IMR-90 (cell line): ENCODE results near the gene OSCP1.

ENCODE experiments used
- CEBPB ChIP-seq: IDR thresholded peaks from 2 replicates; pipeline ENCODE4 v1.6.1; 2012; ENCODE audit warnings: low read depth, low read length, improper control_type of control experiment
- CHD1 ChIP-seq: IDR thresholded peaks from 2 replicates; pipeline ENCODE4 v1.6.1; 2012; ENCODE audit warnings: low read depth, low read length, improper control_type of control experiment
- FOS ChIP-seq: fragments of 150-350 bp; IDR thresholded peaks from 2 replicates; pipeline ENCODE4 v1.6.1; 2016; ENCODE audit warnings: low read depth, low read length
- MAZ ChIP-seq: IDR thresholded peaks from 2 replicates; pipeline ENCODE4 v1.6.1; 2012; ENCODE audit warnings: low read depth, mild to moderate bottlenecking, low read length, improper control_type of control experiment, moderate library complexity, borderline replicate concordance
- MXI1 ChIP-seq: IDR thresholded peaks from 2 replicates; pipeline ENCODE4 v1.6.1; 2012; ENCODE audit warnings: low read depth, mild to moderate bottlenecking, low read length, moderate library complexity, borderline replicate concordance
- POLR2A ChIP-seq: IDR thresholded peaks from 2 replicates; pipeline ENCODE4 v1.6.1; 2012; ENCODE audit warnings: mild to moderate bottlenecking, low read depth, low read length
- RAD21 ChIP-seq: IDR thresholded peaks from 2 replicates; pipeline ENCODE4 v1.6.1; 2012; ENCODE audit warnings: low read length, improper control_type of control experiment
- RFX5 ChIP-seq: IDR thresholded peaks from 2 replicates; pipeline ENCODE4 v1.8.0; 2012; ENCODE audit warnings: low read depth, mild to moderate bottlenecking, low read length, moderate library complexity
- SMC3 ChIP-seq: fragments of 150-350 bp; IDR thresholded peaks from 2 replicates; pipeline ENCODE4 v1.6.1; 2016; ENCODE audit warnings: low read depth, mild to moderate bottlenecking, antibody characterized with exemption, low read length, moderate library complexity
- TF ChIP-seq, protein P1 (sequence below): fragments of 150-350 bp; IDR thresholded peaks from 2 replicates; pipeline ENCODE4 v1.6.1; 2017; ENCODE audit warnings: mild to moderate bottlenecking, antibody characterized with exemption, low read length, low read depth
- TF ChIP-seq, protein P2 (sequence below): conservative IDR thresholded peaks from 2 replicates; pipeline ENCODE4 v1.5.1; 2012; ENCODE audit warnings: mild to moderate bottlenecking, low read depth, low read length, improper control_type of control experiment

DNA sequence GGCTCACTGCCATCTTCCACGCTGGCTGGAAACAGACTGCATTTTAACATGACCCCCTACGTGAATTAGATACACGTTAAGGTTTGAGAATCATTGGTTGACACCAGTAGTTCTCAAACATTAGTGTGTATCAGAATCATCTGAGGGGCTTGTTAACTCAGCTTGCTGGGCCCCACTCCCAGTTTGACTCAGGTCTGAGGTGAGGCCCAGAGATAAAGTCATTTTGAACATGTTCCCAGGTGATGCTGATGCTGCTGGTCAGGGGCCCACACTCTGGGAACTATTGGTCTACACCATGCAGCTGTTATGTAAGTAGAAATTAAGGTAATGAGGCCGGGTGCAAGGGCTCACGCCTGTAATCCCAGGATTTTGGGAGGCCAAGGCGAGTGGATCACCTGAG is 53.9 kb downstream of the OSCP1 start:
- TF ChIP-seq, protein P1, sequence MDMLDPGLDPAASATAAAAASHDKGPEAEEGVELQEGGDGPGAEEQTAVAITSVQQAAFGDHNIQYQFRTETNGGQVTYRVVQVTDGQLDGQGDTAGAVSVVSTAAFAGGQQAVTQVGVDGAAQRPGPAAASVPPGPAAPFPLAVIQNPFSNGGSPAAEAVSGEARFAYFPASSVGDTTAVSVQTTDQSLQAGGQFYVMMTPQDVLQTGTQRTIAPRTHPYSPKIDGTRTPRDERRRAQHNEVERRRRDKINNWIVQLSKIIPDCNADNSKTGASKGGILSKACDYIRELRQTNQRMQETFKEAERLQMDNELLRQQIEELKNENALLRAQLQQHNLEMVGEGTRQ: no peak
- TF ChIP-seq POLR2A: no peak
- TF ChIP-seq, protein P2, sequence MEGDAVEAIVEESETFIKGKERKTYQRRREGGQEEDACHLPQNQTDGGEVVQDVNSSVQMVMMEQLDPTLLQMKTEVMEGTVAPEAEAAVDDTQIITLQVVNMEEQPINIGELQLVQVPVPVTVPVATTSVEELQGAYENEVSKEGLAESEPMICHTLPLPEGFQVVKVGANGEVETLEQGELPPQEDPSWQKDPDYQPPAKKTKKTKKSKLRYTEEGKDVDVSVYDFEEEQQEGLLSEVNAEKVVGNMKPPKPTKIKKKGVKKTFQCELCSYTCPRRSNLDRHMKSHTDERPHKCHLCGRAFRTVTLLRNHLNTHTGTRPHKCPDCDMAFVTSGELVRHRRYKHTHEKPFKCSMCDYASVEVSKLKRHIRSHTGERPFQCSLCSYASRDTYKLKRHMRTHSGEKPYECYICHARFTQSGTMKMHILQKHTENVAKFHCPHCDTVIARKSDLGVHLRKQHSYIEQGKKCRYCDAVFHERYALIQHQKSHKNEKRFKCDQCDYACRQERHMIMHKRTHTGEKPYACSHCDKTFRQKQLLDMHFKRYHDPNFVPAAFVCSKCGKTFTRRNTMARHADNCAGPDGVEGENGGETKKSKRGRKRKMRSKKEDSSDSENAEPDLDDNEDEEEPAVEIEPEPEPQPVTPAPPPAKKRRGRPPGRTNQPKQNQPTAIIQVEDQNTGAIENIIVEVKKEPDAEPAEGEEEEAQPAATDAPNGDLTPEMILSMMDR: no peak
- no peak for TF ChIP-seq RAD21
- TF ChIP-seq FOS: no peak
- no peak for TF ChIP-seq MXI1
- no peak for TF ChIP-seq RFX5
- no peak for TF ChIP-seq SMC3
- no peak for TF ChIP-seq CHD1
- TF ChIP-seq CEBPB: no peak
- no peak for TF ChIP-seq MAZ
